GM12872 (cell line): Measurements from ENCODE around the gene ADAM29.
A peak's percentile ranks its signal among the peaks of the same experiment; 100 is the strongest.

Experiments used
- CTCF ChIP-seq: IDR thresholded peaks from 3 replicates; pipeline ENCODE4 v1.5.1; 2011; ENCODE audit warnings: low read depth, mild to moderate bottlenecking, low read length, moderate library complexity; ENCODE audit not compliant: insufficient read depth

ADAM29 gene

GRCh38 chr4:174918058-174918457 is at the start of gene ADAM29:
TSS of gene ADAM29 (plus strand) at chr4:174918358. CDS start at chr4:174975526, 57,168 bp downstream.
- no peak for TF ChIP-seq CTCF

- no peak for TF ChIP-seq CTCF
Measured at GRCh38 chr4:174869339-174869738, 48.8 kb upstream of the ADAM29 start.

GRCh38 chr4:174870311-174870710 is 47.8 kb upstream of the ADAM29 start:
- no peak for TF ChIP-seq CTCF

- TF ChIP-seq CTCF: no peak
Measured at GRCh38 chr4:174871407-174871806, 46.8 kb upstream of the ADAM29 start.

- TF ChIP-seq CTCF: peak; percentile 26; the same call in 1 of the 3 replicates
Measured at GRCh38 chr4:174873931-174874330, 44.2 kb upstream of the ADAM29 start.

- no peak for TF ChIP-seq CTCF
Measured at GRCh38 chr4:174874898-174875297, 43.3 kb upstream of the ADAM29 start.

- TF ChIP-seq CTCF: no peak
Measured at GRCh38 chr4:174880001-174880400, 38.2 kb upstream of the ADAM29 start.

- TF ChIP-seq CTCF: no peak
Measured at GRCh38 chr4:174882317-174882992, 35.7 kb upstream of the ADAM29 start.
